Hepatocyte (in vitro differentiated cells): ENCODE data around the gene PFDN4. TPM values are rescaled to one million over a fixed set of nuclear protein-coding genes. Genes with fewer than 3 reads are reported as not detected.

Source experiments
- DNase-seq: peaks from one replicate; pipeline ENCODE4 v3.0.0-alpha.2; 2016; ENCODE audit warnings: low spot score
- H2AFZ ChIP-seq: fragments of 200-600 bp; sonication (generic); 2 replicates; pipeline ENCODE4 v1.6.0; 2016; ENCODE audit warnings: antibody characterized with exemption, mild to moderate bottlenecking
- H3K27ac ChIP-seq: fragments of 200-600 bp; sonication (generic); 2 replicates; pipeline ENCODE4 v1.5.1; 2016; ENCODE audit warnings: mild to moderate bottlenecking
- H3K27me3 ChIP-seq: fragments of 200-600 bp; sonication (generic); 2 replicates; pipeline ENCODE4 v1.6.1; 2016
- H3K36me3 ChIP-seq: fragments of 200-600 bp; sonication (generic); replicated peaks from 2 replicates; pipeline ENCODE4 v1.5.1; 2016; ENCODE audit warnings: low read depth; ENCODE audit not compliant: insufficient read depth
- H3K4me1 ChIP-seq: fragments of 200-600 bp; sonication (generic); 2 replicates; pipeline ENCODE4 v1.5.1; 2016; ENCODE audit warnings: mild to moderate bottlenecking, moderate library complexity; ENCODE audit not compliant: insufficient read depth
- H3K4me2 ChIP-seq: fragments of 200-600 bp; sonication (generic); 2 replicates; pipeline ENCODE4 v1.6.0; 2016
- H3K4me3 ChIP-seq: fragments of 200-600 bp; sonication (generic); 2 replicates; pipeline ENCODE4 v1.5.1; 2016; ENCODE audit warnings: mild to moderate bottlenecking
- H3K79me2 ChIP-seq: fragments of 200-600 bp; sonication (generic); 2 replicates; pipeline ENCODE4 v1.6.0; 2017; ENCODE audit warnings: mild to moderate bottlenecking
- H3K9me2 ChIP-seq: fragments of 200-600 bp; sonication (generic); replicated peaks from 2 replicates; pipeline ENCODE4 v1.6.0; 2017; ENCODE audit warnings: mild to moderate bottlenecking; ENCODE audit not compliant: insufficient read depth
- H3K9me3 ChIP-seq: fragments of 200-600 bp; sonication (generic); 2 replicates; pipeline ENCODE4 v1.5.1; 2016; ENCODE audit warnings: low read depth, mild to moderate bottlenecking
- H4K20me1 ChIP-seq: fragments of 200-600 bp; sonication (generic); 2 replicates; pipeline ENCODE4 v1.6.0; 2016; ENCODE audit warnings: mild to moderate bottlenecking; ENCODE audit not compliant: insufficient read depth, poor library complexity, severe bottlenecking
- CTCF ChIP-seq: fragments of 200-600 bp; sonication (generic); IDR thresholded peaks from 2 replicates; pipeline ENCODE4 v1.5.1; 2016; ENCODE audit warnings: antibody characterized with exemption, mild to moderate bottlenecking; ENCODE audit not compliant: poor library complexity
- EZH2 ChIP-seq: fragments of 200-600 bp; sonication (generic); IDR thresholded peaks from 2 replicates; pipeline ENCODE4 v1.6.1; 2016; ENCODE audit warnings: antibody characterized with exemption, mild to moderate bottlenecking, borderline replicate concordance
- EZH2phosphoT487 ChIP-seq: fragments of 200-600 bp; sonication (generic); IDR thresholded peaks from one replicate; pipeline ENCODE4 v1.6.1; 2018; ENCODE audit warnings: antibody characterized with exemption, mild to moderate bottlenecking, low read depth, moderate library complexity; ENCODE audit not compliant: unreplicated experiment, severe bottlenecking
- whole genome bisulfite sequencing: methylation state at CpG from one replicate; pipeline ENCODE4 v1.1.6; 2016; ENCODE audit warnings: low lambda C conversion rate; ENCODE audit errors: missing lambda C conversion rate; 5-methylcytosine and 5-hydroxymethylcytosine counted together
- polyA plus RNA-seq: library from polyadenylated mRNA; unstranded; fragments of >200 nt; fragmentation: Nextera tagmentation; extraction: Ambion mirVana; gene quantifications from 2 replicates; pipeline ENCODE4 v1.2.1, GENCODE V29; 2016
- total RNA-seq: library from RNA; depleted of rRNA; stranded (reverse); fragments of >200 nt; gene quantifications from 2 replicates; pipeline ENCODE4 v1.2.3, GENCODE V29; 2014

The PFDN4 gene
- total and polyA plus RNA-seq, 2 experiments from 2014 or later = 40.0 to 121 TPM

- no peaks in the 10 kb centered on the region for H4K20me1 ChIP-seq
- H3K27me3 ChIP-seq = no peaks in the 10 kb centered on the region
- no peak for DNase-seq
- 95% methylated on average over 2 of the region's 10 CpGs for WGBS
- no peak overlapping the region for H2AFZ ChIP-seq
- TF ChIP-seq EZH2phosphoT487 = no peak
- no peak for TF ChIP-seq EZH2
- no peak for TF ChIP-seq CTCF
- no peaks in the 10 kb centered on the region for H3K9me2 ChIP-seq
- no peak overlapping the region for H3K27ac ChIP-seq
- no peaks in the 10 kb centered on the region for H3K36me3 ChIP-seq
- no peaks in the 10 kb centered on the region for H3K79me2 ChIP-seq
- no peaks in the 10 kb centered on the region for H3K4me1 ChIP-seq
- no peak overlapping the region for H3K4me3 ChIP-seq
- no peak overlapping the region for H3K4me2 ChIP-seq
- H3K9me3 ChIP-seq = no peaks in the 10 kb centered on the region
Measured at GRCh38 chr20:54250691-54251090, 42.8 kb downstream of the PFDN4 start.

- TF ChIP-seq CTCF = no peak
- no peak for TF ChIP-seq EZH2phosphoT487
- TF ChIP-seq EZH2 = no peak
- Histone ChIP-seq H3K4me1 (no peaks in the 10 kb centered on the region), H3K36me3 (no peaks in the 10 kb centered on the region), H3K27ac (no peak overlapping the region), H4K20me1 (no peaks in the 10 kb centered on the region), H3K79me2 (no peaks in the 10 kb centered on the region), H3K9me3 (no peaks in the 10 kb centered on the region), H2AFZ (no peak overlapping the region), H3K4me2 (no peak overlapping the region), H3K27me3 (no peaks in the 10 kb centered on the region), H3K9me2 (no peaks in the 10 kb centered on the region), H3K4me3 (no peak overlapping the region)
- WGBS = 84% methylated on average over 3 of the region's 3 CpGs
- DNase-seq = no peak
Measured at GRCh38 chr20:54251096-54251495, 43.2 kb downstream of the PFDN4 start.

GRCh38 chr20:54254596-54254995 is 46.7 kb downstream of the PFDN4 start:
- H3K9me2 ChIP-seq = no peaks in the 10 kb centered on the region
- H3K9me3 ChIP-seq = no peaks in the 10 kb centered on the region
- no peaks in the 10 kb centered on the region for H3K4me1 ChIP-seq
- TF ChIP-seq EZH2phosphoT487 (no peak), CTCF (no peak), EZH2 (no peak)
- no peaks in the 10 kb centered on the region for H3K27me3 ChIP-seq
- no peak overlapping the region for H3K27ac ChIP-seq
- DNase-seq = no peak
- H3K4me3 ChIP-seq = no peak overlapping the region
- no peaks in the 10 kb centered on the region for H3K79me2 ChIP-seq
- no peak overlapping the region for H3K4me2 ChIP-seq
- no peaks in the 10 kb centered on the region for H4K20me1 ChIP-seq
- H3K36me3 ChIP-seq = no peaks in the 10 kb centered on the region
- WGBS = 82% methylated on average over 4 of the region's 4 CpGs
- H2AFZ ChIP-seq = no peak overlapping the region

GRCh38 chr20:54255157-54255556 is 47.3 kb downstream of the PFDN4 start:
- 79% methylated on average over 5 of the region's 5 CpGs for WGBS
- TF ChIP-seq EZH2phosphoT487 = no peak
- no peak for TF ChIP-seq CTCF
- no peak for TF ChIP-seq EZH2
- Histone ChIP-seq H3K9me2 (no peaks in the 10 kb centered on the region), H3K27me3 (no peaks in the 10 kb centered on the region), H3K9me3 (no peaks in the 10 kb centered on the region), H3K27ac (no peak overlapping the region), H3K36me3 (no peaks in the 10 kb centered on the region), H4K20me1 (no peaks in the 10 kb centered on the region), H2AFZ (no peak overlapping the region), H3K4me3 (no peak overlapping the region), H3K79me2 (no peaks in the 10 kb centered on the region), H3K4me2 (no peak overlapping the region), H3K4me1 (no peaks in the 10 kb centered on the region)
- DNase-seq = no peak
